Measurements from ENCODE around the gene EVA1A.

Gene EVA1A

GRCh38 chr2:75574106-75574505 lies 13.4 kb upstream of the EVA1A start:
- Histone ChIP-seq H3K4me1 (peaks cover 7% of the 10 kb centered on the region; the same call in 1 of the 2 replicates), H3K27ac (no peak overlapping the region), H3K36me3 (no peaks in the 10 kb centered on the region), H3K27me3 (no peaks in the 10 kb centered on the region), H3K9me3 (no peaks in the 10 kb centered on the region), H3K9ac (no peak overlapping the region), H3K4me2 (no peak overlapping the region), H4K20me1 (no peaks in the 10 kb centered on the region), H3K4me3 (no peak overlapping the region)
- TF ChIP-seq Cebpa-rat (IDR thresholded peaks at IDR 0.05): no peak

- Histone ChIP-seq H3K4me2 (no peak overlapping the region), H3K9ac (no peak overlapping the region), H3K4me1 (peaks cover 7% of the 10 kb centered on the region; the same call in 1 of the 2 replicates), H3K9me3 (no peaks in the 10 kb centered on the region), H3K4me3 (no peak overlapping the region), H3K36me3 (no peaks in the 10 kb centered on the region), H4K20me1 (no peaks in the 10 kb centered on the region), H3K27me3 (no peaks in the 10 kb centered on the region), H3K27ac (no peak overlapping the region)
- no peak for TF ChIP-seq Cebpa-rat (IDR thresholded peaks at IDR 0.05)
Measured at GRCh38 chr2:75573145-75573878, 12.6 kb upstream of the EVA1A start.

DNA sequence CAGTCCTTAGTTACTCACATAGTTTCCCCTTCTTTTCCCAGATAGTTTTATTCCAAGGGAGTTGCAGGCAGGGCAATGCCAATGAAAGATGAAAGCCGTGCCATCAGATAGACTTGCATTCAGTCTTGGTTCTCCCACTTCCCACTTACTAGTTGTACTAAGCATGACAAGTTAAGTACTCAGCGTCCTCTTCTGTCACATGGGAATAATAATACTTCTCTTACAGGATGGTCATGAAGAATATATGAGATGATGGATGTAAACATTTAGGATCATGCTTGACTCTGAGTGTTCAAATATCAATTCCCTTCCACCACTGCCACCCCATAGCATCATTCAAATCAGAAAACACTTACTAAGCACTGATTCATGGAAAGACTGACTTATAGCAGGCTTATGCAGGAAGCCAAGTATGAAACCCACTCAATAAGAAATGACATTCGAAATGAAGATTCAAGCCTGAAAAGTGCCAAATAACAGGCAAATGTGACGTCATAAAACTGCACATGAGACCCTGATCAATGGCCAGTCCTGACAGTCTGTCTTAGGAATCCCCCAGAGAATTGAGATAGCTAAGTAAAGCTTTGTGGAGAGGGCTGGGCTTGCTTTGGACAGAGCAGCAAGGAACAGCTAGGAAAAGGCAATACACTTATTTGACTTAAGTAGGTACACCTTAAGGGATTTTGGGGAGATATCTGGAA lies 11.1 kb upstream of the EVA1A start:
- Histone ChIP-seq H3K27me3 (no peaks in the 10 kb centered on the region), H3K4me3 (no peak overlapping the region), H4K20me1 (no peaks in the 10 kb centered on the region), H3K4me2 (no peak overlapping the region), H3K9ac (no peak overlapping the region), H3K9me3 (no peaks in the 10 kb centered on the region), H3K4me1 (peaks cover 7% of the 10 kb centered on the region; the same call in 1 of the 2 replicates), H3K27ac (no peak overlapping the region), H3K36me3 (no peaks in the 10 kb centered on the region)
- no peak for TF ChIP-seq Cebpa-rat (IDR thresholded peaks at IDR 0.05)

GRCh38 chr2:75570948-75571729 lies 10.4 kb upstream of the EVA1A start:
- TF ChIP-seq Cebpa-rat (IDR thresholded peaks at IDR 0.05): no peak
- no peak overlapping the region for H3K9ac ChIP-seq
- no peaks in the 10 kb centered on the region for H3K27me3 ChIP-seq
- H3K4me1 ChIP-seq: peaks cover 7% of the 10 kb centered on the region; the same call in 1 of the 2 replicates
- no peak overlapping the region for H3K27ac ChIP-seq
- no peaks in the 10 kb centered on the region for H3K9me3 ChIP-seq
- no peaks in the 10 kb centered on the region for H3K36me3 ChIP-seq
- no peak overlapping the region for H3K4me2 ChIP-seq
- H4K20me1 ChIP-seq: no peaks in the 10 kb centered on the region
- no peak overlapping the region for H3K4me3 ChIP-seq

GRCh38 chr2:75570024-75570947 lies 9.5 kb upstream of the EVA1A start:
- Histone ChIP-seq H3K4me2 (no peak overlapping the region), H4K20me1 (no peaks in the 10 kb centered on the region), H3K4me1 (peaks cover 7% of the 10 kb centered on the region; the same call in 1 of the 2 replicates), H3K27ac (no peak overlapping the region), H3K27me3 (no peaks in the 10 kb centered on the region), H3K9ac (no peak overlapping the region), H3K4me3 (no peak overlapping the region), H3K36me3 (no peaks in the 10 kb centered on the region), H3K9me3 (no peaks in the 10 kb centered on the region)
- TF ChIP-seq Cebpa-rat (IDR thresholded peaks at IDR 0.05): no peak

- Histone ChIP-seq H3K36me3 (no peaks in the 10 kb centered on the region), H3K9ac (no peak overlapping the region), H3K9me3 (no peaks in the 10 kb centered on the region), H3K4me1 (peaks cover 7% of the 10 kb centered on the region; the same call in 1 of the 2 replicates), H3K27ac (no peak overlapping the region), H3K27me3 (no peaks in the 10 kb centered on the region), H3K4me2 (no peak overlapping the region), H3K4me3 (no peak overlapping the region), H4K20me1 (no peaks in the 10 kb centered on the region)
- TF ChIP-seq Cebpa-rat (IDR thresholded peaks at IDR 0.05): no peak
Measured at GRCh38 chr2:75569546-75569945, 8.8 kb upstream of the EVA1A start.

DNA sequence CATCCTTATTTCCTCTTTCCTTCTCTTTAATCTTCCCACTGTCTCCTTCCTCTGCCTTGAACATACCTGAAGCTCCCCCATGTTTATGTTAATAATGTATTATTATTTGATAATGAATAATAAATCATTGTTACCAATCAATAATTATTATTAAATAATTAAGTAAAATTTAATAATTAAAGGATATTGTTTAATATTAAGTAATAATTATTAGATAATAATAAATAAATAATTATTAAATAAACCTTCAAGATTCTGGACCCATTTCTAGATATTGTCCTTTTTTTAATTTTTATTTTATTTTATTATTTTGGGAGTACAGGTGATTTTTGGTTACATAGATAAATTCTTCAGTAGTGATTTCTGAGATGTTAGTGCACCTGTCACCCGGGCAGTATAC lies 7.4 kb upstream of the EVA1A start:
- H3K4me2 ChIP-seq: no peak overlapping the region
- peaks cover 7% of the 10 kb centered on the region; the same call in 1 of the 2 replicates for H3K4me1 ChIP-seq
- H4K20me1 ChIP-seq: no peaks in the 10 kb centered on the region
- H3K36me3 ChIP-seq: no peaks in the 10 kb centered on the region
- no peak overlapping the region for H3K27ac ChIP-seq
- H3K4me3 ChIP-seq: no peak overlapping the region
- H3K9ac ChIP-seq: no peak overlapping the region
- no peak for TF ChIP-seq Cebpa-rat (IDR thresholded peaks at IDR 0.05)
- H3K27me3 ChIP-seq: 0 out of 2 replicates have a peak, but pooled peaks cover 2% of the 10 kb centered on the region
- no peaks in the 10 kb centered on the region for H3K9me3 ChIP-seq

DNA sequence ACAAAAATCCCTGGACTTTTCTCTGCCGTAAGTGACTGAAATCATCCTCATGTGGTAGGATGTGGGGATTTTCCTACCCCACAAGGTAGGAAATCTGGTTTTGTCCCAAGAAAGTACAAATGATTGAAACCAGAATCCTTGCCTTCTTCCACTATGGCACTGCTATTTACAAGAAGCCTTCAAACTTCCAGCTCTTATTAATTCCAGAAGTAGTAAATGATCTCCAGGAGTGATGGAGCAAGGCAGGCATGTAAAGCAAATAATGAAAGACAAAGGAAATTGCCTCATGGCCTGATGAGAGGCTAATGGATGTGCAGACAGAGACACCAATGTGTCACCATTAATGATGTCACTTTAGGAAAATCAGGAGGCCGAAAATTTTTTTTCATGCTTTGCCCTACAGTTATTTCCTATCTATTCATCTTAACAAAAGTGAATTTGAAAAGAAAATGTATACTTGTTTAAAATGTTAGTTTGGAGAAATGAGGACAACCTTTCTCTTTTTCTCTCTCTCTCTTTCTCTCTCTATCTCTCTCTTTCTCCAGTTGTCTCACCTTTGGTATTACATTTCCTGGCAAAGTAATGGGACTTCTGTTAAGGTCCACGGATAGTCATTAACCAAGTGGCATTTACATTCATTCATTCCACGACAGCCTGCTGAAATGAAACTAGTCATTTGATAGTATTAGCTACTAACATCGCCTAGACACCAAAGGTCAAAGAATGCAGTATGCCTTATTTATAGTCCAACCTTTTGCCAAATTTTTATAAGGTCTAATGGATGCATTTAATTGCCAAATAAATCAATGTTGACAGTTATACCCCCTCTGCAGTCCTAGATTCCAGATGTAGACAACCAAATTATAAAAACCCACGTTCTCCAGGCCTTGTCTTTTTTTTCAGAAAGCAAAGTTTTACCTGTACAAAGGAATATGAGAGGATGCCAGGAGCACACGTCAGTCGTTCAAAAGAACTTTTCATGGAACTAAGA lies 5.0 kb upstream of the EVA1A start:
- Histone ChIP-seq H3K9me3 (no peaks in the 10 kb centered on the region), H3K36me3 (no peaks in the 10 kb centered on the region), H3K27ac (no peak overlapping the region), H3K4me2 (no peak overlapping the region), H4K20me1 (no peaks in the 10 kb centered on the region), H3K9ac (no peak overlapping the region), H3K4me3 (no peak overlapping the region), H3K27me3 (peaks cover 15% of the 10 kb centered on the region; the same call in 1 of the 2 replicates), H3K4me1 (peaks cover 2% of the 10 kb centered on the region; the same call in 1 of the 2 replicates)
- no peak for TF ChIP-seq Cebpa-rat (IDR thresholded peaks at IDR 0.05)

Measured in BLaER1 (cell line).